GM18870 (cell line): Measurements from ENCODE around the gene FSCN2.

Experiments
- ATAC-seq: cut with Tn5 transposase; IDR thresholded peaks from one replicate; pipeline ENCODE4 v1.9.1; 2021; ENCODE audit warnings: moderate library complexity; ENCODE audit not compliant: unreplicated experiment

FSCN2 gene

DNA sequence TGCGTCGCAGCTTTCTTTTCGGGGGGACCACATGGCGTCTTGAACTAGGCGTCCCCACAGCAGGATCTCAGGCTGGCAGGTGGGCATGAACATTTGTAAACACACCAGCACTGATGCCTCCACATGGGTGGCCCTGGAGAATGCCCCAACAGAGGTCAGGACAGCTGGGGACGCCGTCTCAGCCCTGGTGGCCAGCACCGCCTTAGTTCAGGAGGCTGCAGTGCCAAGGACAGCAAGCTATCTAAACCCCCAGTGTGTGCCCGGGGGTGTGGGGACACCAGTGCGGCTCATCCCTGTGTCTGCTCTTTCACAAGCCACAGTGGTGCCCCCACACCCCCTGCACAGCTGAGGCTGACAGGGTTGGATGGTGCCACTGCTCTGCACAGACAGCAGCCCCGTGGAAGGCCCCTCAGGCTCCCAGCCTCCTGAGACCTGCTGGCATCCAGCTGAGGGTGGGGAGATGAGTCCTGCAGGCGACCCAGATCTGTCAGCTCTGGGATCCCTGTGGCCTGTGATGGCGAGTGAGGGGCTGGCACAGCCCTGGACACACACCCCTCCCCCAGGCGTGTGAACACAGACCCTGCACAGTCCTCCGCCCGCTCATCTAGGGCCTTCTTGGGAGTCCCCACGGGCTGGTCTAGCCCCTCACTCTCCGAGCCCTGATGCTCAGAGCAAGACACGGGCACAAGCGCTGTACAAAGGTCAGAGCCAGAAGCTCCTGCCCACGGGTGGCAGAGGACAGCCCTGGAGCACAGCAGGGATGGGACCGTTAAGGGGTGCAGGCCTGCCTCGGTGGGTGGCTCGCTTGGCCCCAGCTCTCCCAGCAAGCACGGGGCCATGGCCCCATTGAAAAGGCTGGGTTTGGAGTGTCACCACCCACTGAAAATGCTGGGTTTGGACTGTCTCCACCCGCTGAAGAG is 10.7 kb downstream of the FSCN2 start:
- ATAC-seq: no peak

DNA sequence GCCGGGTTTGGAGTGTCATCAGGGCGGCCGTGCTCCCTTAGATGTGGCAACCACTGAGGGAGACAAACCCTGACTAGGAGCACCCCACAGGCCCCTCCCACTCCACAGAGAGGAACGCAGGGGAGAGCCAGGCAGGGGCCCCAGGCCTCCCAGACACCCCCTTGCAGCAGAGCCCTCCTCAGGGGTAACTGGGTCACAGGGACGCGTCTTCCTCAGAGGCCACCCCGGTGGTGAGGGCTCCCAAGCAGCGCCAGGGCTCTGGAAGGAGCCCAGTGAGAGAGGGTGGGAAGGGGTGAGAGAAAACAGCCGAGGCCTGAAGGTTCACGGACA is 11.4 kb downstream of the FSCN2 start:
- ATAC-seq: no peak

DNA sequence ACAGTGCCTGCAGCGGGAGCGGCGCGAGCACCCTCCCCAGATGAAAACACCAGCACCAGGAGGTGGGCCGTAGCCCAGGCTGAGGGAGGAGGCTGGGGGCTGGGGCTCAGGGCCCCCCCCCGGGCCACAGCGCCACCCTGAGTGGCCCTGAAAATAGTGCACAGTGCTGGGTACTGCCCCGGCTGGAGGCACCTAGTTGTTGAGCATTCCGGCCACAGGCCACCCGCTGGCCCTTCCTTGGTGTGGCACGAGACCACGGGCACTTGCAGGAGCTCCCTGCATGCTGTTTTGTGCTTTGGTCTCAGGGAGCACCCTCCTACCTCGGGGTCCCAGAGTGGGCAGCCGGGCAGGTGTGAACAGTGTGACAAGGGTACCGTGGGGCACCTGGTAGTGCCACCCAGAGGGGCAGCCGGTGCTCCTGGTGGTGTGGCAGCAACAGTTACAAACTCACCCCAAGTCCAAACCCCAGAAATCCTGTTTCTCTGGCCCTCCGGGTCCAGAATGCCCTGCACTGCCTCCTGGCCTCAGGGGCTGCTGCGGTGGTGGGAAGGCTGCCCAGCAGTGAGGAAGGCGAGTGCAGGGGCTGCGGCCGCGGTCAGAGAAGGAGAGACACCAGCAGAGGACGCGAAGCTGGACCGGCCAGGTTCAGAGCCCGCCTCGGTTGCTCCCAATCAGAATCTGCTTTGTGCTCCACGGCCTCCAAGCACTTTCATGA is 11.9 kb downstream of the FSCN2 start:
- no peak for ATAC-seq

DNA sequence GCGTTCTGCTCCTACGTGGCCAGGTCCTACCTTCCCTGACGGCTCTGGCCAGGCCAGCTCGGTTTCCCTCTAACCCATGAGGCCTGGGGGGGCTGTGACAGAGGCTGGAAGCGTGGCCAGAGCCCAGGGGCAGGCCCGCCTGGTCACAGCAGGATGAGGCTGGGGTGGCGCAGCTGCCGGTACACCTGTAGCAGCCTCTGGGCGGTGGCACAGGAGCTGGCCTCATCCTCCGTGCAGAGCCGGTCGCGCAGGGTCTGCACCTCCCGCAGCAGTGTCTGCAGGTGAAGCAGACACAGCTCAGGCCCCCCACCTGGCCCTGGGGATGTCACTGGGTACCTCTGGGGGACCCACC is 12.5 kb downstream of the FSCN2 start:
- ATAC-seq: no peak

DNA sequence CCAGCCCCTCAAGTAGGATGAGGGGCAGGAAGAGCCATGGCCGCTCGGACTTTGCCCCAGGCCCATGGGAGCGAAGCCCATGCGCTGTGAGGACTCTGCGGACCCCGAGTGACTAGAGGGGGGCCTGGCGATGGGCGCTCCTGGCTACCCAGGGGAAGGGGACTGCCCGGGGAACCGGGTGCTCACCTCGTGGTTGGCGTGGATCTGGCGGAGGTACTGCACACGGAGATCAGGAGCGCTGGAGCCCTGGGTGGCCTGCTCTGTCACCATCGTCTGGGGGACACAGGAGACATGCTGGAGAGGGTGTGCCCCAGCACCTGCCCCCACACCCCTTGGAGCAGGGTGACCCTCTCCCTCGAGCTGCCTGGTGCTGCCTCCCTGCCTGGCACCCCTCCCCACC is 12.9 kb downstream of the FSCN2 start:
- ATAC-seq: no peak

DNA sequence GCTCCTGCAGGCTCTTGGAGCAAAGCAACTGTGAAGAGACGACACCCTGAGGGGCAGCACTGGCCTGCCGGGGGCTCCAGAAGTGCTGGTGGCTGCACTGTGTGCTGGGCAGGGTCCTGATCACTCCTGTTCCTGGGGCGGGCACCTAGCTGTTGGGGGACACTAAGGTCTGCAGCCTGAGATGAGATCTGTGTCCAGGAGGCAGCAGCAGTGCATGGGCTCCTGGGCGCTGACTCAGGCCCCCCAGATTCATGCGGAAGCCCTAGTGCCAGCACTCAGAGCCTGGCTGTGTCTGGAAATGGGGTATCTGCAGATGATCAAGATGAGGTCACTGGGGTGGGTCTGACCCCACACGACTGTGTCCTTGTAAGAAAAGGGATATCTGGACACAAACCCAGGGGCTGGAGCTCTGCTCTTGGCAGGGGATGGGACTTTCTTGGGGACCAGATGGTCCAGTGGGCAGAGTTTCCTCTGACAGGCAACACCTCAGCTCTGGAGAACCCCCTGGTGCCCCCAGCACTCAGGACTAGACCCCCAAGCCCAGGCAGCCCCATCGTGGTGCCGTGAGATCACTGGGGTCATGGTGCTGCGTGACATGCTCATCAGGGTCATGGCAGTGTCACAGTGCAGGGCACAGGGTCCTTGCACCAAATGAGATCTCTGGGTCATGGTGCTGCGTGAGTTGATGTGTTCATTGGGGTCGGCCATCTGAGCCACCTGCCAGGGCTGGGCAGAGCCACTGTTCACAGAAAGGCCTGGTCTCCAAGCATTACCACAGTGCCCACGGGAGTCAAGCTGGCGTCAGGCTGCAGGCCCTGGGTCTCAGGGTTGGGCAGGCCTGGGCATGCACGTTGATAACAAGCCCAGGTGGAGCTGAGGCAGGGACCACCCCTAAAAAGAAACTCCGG is 14.5 kb downstream of the FSCN2 start:
- no peak for ATAC-seq

DNA sequence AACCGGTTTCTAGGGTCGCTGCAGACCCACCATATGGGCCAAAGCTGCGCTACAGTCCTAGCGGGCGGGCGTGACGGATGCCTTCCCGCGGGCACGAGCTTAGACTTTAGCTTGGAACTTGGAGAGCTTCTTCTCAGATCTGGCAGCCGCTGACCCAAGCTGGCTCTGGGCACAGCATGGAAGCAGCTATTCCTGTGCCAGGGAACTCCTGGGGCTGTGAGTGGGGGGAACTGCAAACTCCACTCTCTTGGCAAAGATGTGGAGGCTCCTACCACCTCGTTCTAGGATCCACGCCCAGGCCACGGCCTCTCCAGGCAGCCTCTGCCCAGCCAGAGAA is 15.1 kb downstream of the FSCN2 start:
- ATAC-seq: no peak

DNA sequence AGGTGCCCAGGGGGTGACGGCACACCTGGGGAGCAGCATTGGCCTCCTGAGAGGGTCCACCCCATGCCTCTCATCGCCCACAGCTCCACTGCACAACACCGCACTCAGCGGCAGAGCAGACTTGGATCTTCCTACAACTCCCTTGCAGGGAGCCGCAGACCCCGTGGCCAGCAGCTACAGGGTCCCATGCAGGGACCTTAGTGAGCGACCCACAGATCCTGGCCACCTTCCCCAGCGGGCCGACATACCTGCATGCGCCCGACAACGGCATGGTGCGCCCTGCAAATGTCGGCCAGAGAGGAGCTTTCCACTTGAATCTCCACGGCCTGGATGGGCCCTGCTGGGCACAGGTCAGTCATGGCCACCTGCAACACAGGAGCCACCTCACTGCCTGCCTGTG is 15.6 kb downstream of the FSCN2 start:
- ATAC-seq: no peak

DNA sequence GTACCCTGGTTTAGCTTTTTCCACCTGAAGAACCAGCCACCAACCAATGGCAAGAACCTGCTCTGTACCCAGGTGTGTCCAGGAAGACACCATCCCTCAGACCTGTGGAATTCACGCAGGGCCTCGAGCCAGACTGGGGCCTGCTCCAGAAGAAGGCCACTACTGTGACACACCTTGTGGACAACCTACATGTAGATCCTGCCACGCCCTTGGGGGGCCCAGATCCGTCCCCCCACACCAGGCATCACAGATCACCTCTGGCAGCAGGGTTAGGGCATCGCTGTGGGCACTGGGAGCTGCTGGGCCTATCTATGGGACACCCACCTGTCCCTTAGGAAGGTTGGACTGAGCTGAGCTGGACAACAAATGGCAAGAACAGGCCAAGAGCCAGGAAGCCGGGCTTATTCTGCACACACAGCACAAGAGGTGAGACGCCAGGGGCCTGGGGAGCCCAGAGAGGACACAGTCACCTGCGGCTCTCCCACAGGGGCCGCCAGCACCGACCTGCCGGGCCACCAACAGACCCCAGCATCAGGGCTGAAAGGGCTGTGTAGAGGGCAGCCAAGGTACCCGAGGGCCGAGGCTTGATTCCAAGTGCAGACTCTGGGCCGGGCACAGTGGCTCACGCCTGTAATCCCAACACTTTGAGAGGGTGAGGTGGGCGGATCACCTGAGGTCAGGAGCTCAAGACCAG is 16.3 kb downstream of the FSCN2 start:
- ATAC-seq: no peak

DNA sequence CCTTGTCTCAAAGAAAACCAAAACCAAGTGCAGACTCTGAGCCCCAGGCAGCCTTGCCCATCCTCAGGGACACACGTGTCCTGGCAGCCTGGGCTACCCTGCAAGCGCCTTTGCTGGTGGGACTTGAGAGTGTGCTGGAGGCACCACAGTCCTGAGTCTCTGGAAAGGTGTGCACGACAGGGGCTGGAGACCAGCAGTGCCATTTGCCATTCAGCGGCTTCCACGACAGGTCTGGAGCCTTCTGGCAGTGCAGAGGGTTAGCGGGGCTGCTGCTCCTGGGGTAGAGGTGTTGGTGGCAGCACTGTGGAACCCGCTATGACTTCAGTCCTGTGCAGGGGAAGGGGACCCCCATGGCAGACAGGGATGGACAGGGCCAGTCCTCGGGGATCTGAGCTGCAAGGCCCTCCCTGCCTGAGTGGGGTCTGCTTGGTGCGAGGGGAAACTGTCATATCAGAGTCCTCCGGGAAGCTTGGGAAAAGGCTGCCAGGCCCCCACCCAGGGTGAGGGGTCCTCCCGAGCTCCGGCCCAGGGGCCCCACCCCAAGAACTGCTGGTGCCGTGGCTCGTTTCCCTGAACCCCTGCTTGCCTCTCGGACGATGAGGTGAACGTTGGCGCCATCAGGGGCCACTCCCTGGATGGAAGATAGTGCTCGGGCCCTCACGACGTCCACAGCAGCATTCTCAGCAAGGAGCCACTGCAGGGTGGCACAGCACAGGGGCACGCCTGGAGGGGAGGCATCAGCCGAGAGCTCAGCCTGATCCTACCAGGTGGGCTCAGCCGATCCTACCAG is 17.2 kb downstream of the FSCN2 start:
- no peak for ATAC-seq

DNA sequence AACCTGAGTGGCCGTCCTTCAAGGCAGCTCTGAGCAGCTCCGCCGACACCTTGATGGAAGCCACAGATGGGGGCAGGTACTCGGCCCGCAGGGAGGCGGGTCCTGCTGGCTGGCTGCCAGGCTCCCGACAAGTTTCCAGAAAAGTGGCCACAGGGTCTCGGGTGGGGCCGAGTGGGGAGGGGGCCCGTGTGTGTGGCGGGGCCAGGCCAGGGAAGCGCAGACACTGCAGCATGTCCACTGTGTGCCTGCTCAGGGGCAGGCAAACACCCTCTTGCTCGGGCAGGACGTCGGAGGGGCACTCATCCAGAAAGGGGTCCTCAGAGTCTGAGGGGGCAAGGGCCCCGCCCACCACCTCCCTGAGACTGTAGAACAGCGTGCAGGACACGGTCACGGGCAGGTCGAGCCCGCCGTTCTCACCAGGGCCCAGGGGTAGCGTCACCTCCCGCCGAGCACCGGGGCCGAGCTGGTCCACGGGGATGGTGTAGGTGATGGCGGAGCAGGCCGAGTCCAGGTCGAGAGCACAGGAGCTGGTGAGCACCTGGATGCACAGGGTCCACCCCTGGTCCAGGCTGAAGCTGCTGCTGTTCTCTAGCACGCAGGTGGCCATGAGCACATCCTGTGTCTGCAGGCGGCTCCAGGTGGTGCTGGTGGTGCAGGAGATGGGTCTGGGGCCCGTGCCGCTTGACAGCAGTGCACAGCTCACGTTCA is 18.9 kb downstream of the FSCN2 start:
- no peak for ATAC-seq

DNA sequence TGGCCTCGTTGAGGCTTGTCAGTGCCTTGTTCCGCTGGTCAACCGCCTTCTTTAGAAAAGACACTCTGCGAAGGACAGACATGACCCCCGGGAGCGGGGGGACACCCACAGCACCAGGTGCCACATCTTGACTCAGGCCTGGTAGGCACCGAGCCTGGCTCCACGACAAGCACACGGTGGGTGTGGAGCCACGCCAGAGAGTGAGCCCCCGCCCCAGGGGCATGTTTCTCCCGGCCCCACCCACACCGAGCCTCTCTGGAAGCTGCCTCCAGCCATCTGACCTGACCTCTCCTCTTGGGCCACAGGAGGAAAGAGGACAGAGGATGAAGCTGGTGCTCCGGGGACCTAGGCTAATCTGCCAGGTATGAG is 19.4 kb downstream of the FSCN2 start:
- no peak for ATAC-seq

DNA sequence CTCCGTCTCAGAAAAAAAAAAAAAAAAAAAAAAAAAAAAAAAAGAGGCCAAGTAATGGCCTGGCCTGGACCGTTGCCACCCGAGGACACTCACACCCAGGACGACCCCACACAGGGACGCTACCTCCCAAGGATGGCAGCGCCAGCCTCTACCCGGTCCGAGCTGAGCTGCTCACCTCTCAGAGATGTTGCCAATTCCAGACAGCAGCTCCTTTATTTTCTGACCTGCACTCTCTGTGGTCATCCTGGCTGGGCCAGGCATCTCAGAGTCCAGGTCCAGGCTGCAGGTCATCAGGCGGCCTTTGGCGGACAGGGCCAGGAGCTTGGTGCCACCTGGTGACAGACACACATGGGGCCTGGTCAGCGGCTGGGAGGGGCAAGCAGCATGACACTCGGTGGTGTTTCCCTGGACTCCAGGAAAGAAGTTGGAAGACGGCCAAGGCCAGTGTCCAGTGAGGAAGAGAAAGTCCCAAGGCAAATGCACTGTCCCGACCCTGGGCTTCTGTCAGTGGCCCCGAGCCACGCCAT is 20.9 kb downstream of the FSCN2 start:
- ATAC-seq: no peak

DNA sequence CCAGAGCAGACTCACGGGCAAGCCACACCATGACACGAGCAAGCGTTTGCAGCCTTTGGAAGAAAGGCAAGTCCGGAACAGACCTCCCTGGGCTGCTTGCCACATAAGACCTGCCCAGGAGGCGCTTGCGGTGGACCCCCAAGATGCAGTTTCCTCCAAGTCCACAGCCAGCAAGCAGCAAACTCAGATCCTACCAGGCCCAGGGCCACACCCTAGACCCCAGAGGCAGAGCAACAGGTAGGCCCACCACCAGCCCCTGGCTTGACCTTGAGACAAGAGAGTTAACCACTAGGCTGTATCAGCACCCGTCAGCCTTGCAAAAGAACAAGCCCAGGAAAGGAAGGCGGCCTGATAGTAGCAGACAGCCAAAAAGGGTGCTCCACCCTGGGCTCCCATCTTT is 21.6 kb downstream of the FSCN2 start:
- no peak for ATAC-seq

DNA sequence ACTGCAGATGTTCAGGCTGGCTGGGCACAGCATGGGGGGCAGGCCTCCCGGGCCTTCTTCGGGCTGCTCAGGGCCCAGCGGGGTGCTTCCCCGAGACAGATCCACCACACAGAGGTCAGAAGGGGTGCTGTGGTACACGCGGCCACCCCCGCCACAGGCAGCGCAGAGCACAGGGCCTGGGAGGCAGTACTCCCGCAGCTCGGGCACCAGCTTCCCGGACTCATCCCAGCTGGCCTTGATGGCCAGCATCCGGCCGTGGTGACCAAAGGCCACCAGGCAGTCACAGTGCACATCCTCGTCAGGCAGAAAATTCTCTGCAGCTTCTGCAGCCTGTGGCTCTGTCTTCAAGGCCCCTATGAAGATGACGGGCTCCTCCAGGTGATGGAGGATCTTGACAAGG is 22.1 kb downstream of the FSCN2 start:
- no peak for ATAC-seq

DNA sequence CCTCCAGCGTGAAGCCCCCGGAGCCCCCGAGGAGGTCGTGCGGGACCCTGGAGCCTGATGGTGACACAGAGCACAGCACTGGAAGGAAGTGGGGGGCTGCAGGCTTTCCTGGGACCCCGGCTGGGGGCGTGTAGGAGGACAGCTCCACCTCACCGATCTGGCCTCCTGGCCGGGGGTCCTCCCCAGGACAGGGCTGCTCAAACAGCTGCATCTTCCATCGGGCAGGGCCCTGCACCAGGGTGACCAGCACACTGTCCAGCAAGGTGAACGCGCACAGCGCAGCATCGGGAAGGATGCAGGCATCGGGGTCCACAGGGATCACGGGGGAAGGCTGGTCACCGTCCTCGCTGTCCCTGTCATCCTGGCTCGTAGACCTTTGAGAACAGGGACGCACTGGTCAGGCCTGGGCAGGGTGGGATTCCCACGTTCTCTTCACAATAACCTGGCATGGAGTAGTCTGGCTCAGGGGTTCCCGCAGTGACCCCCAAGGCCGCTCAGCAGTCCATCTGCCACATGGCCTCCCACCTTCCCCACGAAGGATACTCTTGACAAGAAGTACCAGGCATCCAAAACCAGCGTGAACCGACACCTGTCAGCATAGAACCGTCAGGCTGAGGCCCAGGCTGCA is 22.8 kb downstream of the FSCN2 start:
- ATAC-seq: no peak

DNA sequence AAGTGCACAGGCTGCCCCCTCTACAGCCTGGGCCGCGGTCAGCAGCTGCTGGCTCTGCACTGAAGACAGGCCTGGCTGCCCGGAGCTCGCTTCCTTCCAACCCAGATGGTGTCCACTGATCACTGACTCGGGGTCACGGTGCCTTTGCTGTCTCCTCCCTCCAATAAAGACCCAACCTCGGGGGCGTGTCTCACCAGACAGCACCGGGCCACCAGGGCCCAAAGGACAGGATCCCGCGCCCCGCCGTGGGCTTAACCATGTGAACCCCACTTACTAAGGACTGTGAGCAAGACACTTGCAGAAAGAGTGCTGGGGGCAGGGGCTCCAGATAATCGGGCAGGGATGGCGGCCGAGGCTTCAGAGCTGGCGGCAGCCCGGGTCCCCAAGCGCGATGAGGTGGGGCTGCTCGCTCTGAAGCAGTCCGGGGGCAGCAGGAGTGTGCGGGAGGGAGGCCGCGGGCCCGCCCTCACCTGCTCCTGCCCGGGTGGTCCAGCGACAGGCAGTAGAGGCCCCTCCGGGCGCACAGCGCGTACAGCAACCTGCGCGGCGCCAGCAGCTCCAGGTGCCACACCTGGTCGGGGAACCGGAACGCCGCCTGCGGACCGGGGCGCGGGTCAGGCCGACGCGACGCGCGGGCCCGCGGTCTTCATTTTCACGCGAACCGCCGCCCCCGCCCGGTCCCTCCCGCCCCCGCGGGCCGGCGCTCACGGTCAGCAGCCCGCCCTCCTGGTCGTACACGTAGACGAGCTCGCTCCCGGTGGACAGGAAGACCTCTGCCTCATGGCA is 23.5 kb downstream of the FSCN2 start:
- ATAC-seq: no peak
